WTC11 (cell line): ENCODE measurements around the gene TSC22D3. TPM values are rescaled to one million over a fixed set of nuclear protein-coding genes. Genes with fewer than 3 reads are reported as not detected.

Experiments used
- ATAC-seq: fragments of 200-7000 bp; cut with Tn5 transposase; 2 replicates; pipeline ENCODE4 v1.10.0; 2021; ENCODE audit warnings: mild to moderate bottlenecking, moderate library complexity
- CTCF ChIA-PET: fragments of 300-600 bp; sonication (Branson Sonifier 250); formaldehyde crosslinking; loops from one replicate; lab custom pipeline; 2021; ENCODE audit warnings: antibody characterized with exemption; lab: Charles Lee
- POLR2A ChIA-PET: fragments of 350-600 bp; sonication (Branson Sonifier 250); formaldehyde crosslinking; loops from one replicate; lab custom pipeline; 2021; ENCODE audit warnings: antibody characterized with exemption; lab: Charles Lee
- DNase-seq: peaks from one replicate; pipeline ENCODE4 v3.0.0; 2021; ENCODE audit warnings: low spot score
- H3K27ac Mint-ChIP-seq: 2 replicates; pipeline ENCODE4 v1.8.0; 2021; ENCODE audit warnings: mixed read lengths
- H3K27me3 Mint-ChIP-seq: 2 replicates; pipeline ENCODE4 v1.8.0; 2021; ENCODE audit warnings: low read depth, mild to moderate bottlenecking, moderate library complexity, mixed read lengths
- H3K36me3 Mint-ChIP-seq: 2 replicates; pipeline ENCODE4 v1.8.0; 2021; ENCODE audit warnings: mixed read lengths
- H3K4me1 Mint-ChIP-seq: 2 replicates; pipeline ENCODE4 v1.8.0; 2022; ENCODE audit warnings: mixed read lengths
- H3K4me3 Mint-ChIP-seq: 2 replicates; pipeline ENCODE4 v1.8.0; 2021; ENCODE audit warnings: mild to moderate bottlenecking, moderate library complexity, mixed read lengths
- H3K9me3 Mint-ChIP-seq: 2 replicates; pipeline ENCODE4 v1.8.0; 2021; ENCODE audit warnings: mixed read lengths
- AFF4 ChIP-seq: sonication (generic); formaldehyde crosslinking; IDR thresholded peaks from 2 replicates; pipeline ENCODE4 v1.8.1; 2023; ENCODE audit warnings: mild to moderate bottlenecking, missing genetic modification reagents, borderline replicate concordance
- ATF1 ChIP-seq: sonication (generic); formaldehyde crosslinking; IDR thresholded peaks from 2 replicates; pipeline ENCODE4 v1.8.1; 2023; ENCODE audit warnings: mild to moderate bottlenecking, moderate library complexity, missing genetic modification reagents
- ATF6 ChIP-seq: sonication (generic); formaldehyde crosslinking; IDR thresholded peaks from 2 replicates; pipeline ENCODE4 v1.8.1; 2023; ENCODE audit warnings: mild to moderate bottlenecking, missing genetic modification reagents
- CTCF ChIP-seq: fragments of 200-600 bp; IDR thresholded peaks from 2 replicates; pipeline ENCODE4 v1.8.0; 2022; ENCODE audit warnings: antibody characterized with exemption
- EMX1 ChIP-seq: fragments of 250-450 bp; sonication (Bioruptor Pico); IDR thresholded peaks from 2 replicates; pipeline ENCODE4 v1.8.0; 2021; ENCODE audit warnings: mild to moderate bottlenecking
- FOXP1 ChIP-seq: sonication (generic); formaldehyde crosslinking; IDR thresholded peaks from 2 replicates; pipeline ENCODE4 v1.8.0; 2022; ENCODE audit warnings: missing genetic modification reagents, mild to moderate bottlenecking, moderate library complexity, borderline replicate concordance
- HMGA2 ChIP-seq: fragments of 250-450 bp; sonication (Bioruptor Pico); IDR thresholded peaks from 2 replicates; pipeline ENCODE4 v1.4.0; 2021; ENCODE audit warnings: mild to moderate bottlenecking, moderate library complexity
- MYBL2 ChIP-seq: sonication (generic); formaldehyde crosslinking; IDR thresholded peaks from 2 replicates; pipeline ENCODE4 v1.8.1; 2023; ENCODE audit warnings: mild to moderate bottlenecking, moderate library complexity, missing genetic modification reagents
- PRDM15 ChIP-seq: sonication (generic); formaldehyde crosslinking; IDR thresholded peaks from 2 replicates; pipeline ENCODE4 v1.8.0; 2022; ENCODE audit warnings: missing genetic modification reagents
- TCF7 ChIP-seq: sonication (generic); formaldehyde crosslinking; IDR thresholded peaks from 2 replicates; pipeline ENCODE4 v1.8.0; 2022; ENCODE audit warnings: mild to moderate bottlenecking, low read depth, missing genetic modification reagents, moderate library complexity
- ZBTB21 ChIP-seq: sonication (generic); formaldehyde crosslinking; IDR thresholded peaks from 2 replicates; pipeline ENCODE4 v1.8.1; 2023; ENCODE audit warnings: mild to moderate bottlenecking, missing genetic modification reagents, borderline replicate concordance
- ZNF121 ChIP-seq: sonication (generic); formaldehyde crosslinking; IDR thresholded peaks from 2 replicates; pipeline ENCODE4 v1.8.0; 2023; ENCODE audit warnings: missing genetic modification reagents
- ZNF232 ChIP-seq: sonication (generic); formaldehyde crosslinking; IDR thresholded peaks from 2 replicates; pipeline ENCODE4 v1.8.0; 2022; ENCODE audit warnings: mild to moderate bottlenecking, missing genetic modification reagents
- ZNF317 ChIP-seq: sonication (generic); formaldehyde crosslinking; IDR thresholded peaks from 2 replicates; pipeline ENCODE4 v1.8.1; 2023; ENCODE audit warnings: low read depth, mild to moderate bottlenecking, moderate library complexity, missing genetic modification reagents, borderline replicate concordance
- total RNA-seq: library from RNA; stranded (reverse); gene quantifications from 3 replicates; pipeline ENCODE4 v1.2.3, GENCODE V29; 2021
- TF ChIP-seq, protein P1 (sequence below): sonication (generic); formaldehyde crosslinking; conservative IDR thresholded peaks from 2 replicates; pipeline ENCODE4 v1.8.1; 2023; ENCODE audit warnings: mild to moderate bottlenecking, low read depth, missing genetic modification reagents, moderate library complexity
- TF ChIP-seq, protein P2 (sequence below): sonication (generic); formaldehyde crosslinking; IDR thresholded peaks from 2 replicates; pipeline ENCODE4 v1.8.0; 2022; ENCODE audit warnings: mild to moderate bottlenecking, missing genetic modification reagents
- TF ChIP-seq, protein P3 (sequence below): sonication (generic); formaldehyde crosslinking; IDR thresholded peaks from 2 replicates; pipeline ENCODE4 v1.8.0; 2023; ENCODE audit warnings: mild to moderate bottlenecking, missing genetic modification reagents

Gene TSC22D3
- total RNA-seq, 1 experiment from 2014 or later, result 15.7 TPM

GRCh38 chrX:107736781-107737531 is 38.6 kb downstream of the TSC22D3 start:
- Mint-ChIP-seq H3K27ac (peak overlapping the region; percentile 65), H3K27me3 (peaks cover 9% of the 10 kb centered on the region; the same call in 1 of the 2 replicates), H3K36me3 (no peaks in the 10 kb centered on the region), H3K4me1 (peaks cover 34% of the 10 kb centered on the region), H3K9me3 (no peaks in the 10 kb centered on the region), H3K4me3 (no peak overlapping the region)
- POLR2A ChIA-PET, result interaction anchor here (0.6 kb wide), 1 partner anchor 103 kb away, joined by 3 read pairs; no protein-coding TSS in a partner anchor
- ATAC-seq, result peak; percentile 58
- CTCF ChIA-PET, result interaction anchor here (3.2 kb wide), 1 partner anchor 39 kb away, joined by 18 read pairs; the partner anchor contains the start of genes NCBP2L and TSC22D3
- peak; percentile 32 for DNase-seq
- TF ChIP-seq PRDM15 (CRISPR knock-in tag) (no peak), ATF6 (CRISPR knock-in tag) (no peak), MYBL2 (CRISPR knock-in tag) (no peak), FOXP1 (no peak), ATF1 (CRISPR knock-in tag) (no peak), AFF4 (CRISPR knock-in tag) (no peak), ZNF232 (CRISPR knock-in tag) (no peak), TCF7 (no peak), ZBTB21 (CRISPR knock-in tag) (no peak), ZNF317 (no peak), CTCF (no peak), ZNF121 (CRISPR knock-in tag) (no peak), EMX1 (no peak), HMGA2 (no peak)
- TF ChIP-seq, protein P1, sequence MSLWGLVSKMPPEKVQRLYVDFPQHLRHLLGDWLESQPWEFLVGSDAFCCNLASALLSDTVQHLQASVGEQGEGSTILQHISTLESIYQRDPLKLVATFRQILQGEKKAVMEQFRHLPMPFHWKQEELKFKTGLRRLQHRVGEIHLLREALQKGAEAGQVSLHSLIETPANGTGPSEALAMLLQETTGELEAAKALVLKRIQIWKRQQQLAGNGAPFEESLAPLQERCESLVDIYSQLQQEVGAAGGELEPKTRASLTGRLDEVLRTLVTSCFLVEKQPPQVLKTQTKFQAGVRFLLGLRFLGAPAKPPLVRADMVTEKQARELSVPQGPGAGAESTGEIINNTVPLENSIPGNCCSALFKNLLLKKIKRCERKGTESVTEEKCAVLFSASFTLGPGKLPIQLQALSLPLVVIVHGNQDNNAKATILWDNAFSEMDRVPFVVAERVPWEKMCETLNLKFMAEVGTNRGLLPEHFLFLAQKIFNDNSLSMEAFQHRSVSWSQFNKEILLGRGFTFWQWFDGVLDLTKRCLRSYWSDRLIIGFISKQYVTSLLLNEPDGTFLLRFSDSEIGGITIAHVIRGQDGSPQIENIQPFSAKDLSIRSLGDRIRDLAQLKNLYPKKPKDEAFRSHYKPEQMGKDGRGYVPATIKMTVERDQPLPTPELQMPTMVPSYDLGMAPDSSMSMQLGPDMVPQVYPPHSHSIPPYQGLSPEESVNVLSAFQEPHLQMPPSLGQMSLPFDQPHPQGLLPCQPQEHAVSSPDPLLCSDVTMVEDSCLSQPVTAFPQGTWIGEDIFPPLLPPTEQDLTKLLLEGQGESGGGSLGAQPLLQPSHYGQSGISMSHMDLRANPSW (CRISPR knock-in tag), result no peak
- TF ChIP-seq, protein P2, sequence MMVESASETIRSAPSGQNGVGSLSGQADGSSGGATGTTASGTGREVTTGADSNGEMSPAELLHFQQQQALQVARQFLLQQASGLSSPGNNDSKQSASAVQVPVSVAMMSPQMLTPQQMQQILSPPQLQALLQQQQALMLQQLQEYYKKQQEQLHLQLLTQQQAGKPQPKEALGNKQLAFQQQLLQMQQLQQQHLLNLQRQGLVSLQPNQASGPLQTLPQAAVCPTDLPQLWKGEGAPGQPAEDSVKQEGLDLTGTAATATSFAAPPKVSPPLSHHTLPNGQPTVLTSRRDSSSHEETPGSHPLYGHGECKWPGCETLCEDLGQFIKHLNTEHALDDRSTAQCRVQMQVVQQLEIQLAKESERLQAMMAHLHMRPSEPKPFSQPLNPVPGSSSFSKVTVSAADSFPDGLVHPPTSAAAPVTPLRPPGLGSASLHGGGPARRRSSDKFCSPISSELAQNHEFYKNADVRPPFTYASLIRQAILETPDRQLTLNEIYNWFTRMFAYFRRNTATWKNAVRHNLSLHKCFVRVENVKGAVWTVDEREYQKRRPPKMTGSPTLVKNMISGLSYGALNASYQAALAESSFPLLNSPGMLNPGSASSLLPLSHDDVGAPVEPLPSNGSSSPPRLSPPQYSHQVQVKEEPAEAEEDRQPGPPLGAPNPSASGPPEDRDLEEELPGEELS (CRISPR knock-in tag), result no peak
- TF ChIP-seq, protein P3, sequence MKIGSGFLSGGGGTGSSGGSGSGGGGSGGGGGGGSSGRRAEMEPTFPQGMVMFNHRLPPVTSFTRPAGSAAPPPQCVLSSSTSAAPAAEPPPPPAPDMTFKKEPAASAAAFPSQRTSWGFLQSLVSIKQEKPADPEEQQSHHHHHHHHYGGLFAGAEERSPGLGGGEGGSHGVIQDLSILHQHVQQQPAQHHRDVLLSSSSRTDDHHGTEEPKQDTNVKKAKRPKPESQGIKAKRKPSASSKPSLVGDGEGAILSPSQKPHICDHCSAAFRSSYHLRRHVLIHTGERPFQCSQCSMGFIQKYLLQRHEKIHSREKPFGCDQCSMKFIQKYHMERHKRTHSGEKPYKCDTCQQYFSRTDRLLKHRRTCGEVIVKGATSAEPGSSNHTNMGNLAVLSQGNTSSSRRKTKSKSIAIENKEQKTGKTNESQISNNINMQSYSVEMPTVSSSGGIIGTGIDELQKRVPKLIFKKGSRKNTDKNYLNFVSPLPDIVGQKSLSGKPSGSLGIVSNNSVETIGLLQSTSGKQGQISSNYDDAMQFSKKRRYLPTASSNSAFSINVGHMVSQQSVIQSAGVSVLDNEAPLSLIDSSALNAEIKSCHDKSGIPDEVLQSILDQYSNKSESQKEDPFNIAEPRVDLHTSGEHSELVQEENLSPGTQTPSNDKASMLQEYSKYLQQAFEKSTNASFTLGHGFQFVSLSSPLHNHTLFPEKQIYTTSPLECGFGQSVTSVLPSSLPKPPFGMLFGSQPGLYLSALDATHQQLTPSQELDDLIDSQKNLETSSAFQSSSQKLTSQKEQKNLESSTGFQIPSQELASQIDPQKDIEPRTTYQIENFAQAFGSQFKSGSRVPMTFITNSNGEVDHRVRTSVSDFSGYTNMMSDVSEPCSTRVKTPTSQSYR (CRISPR knock-in tag), result no peak
